Embryonic facial prominence (tissue), 1 donor: ENCODE data around the gene FPGS.
"Not testable (repeated sequence)": the region's sequence is repeated elsewhere in the genome, so short reads cannot be mapped to it uniquely, and the experiment has no call there.

Experiments
- DNase-seq: peaks from one replicate; pipeline ENCODE4 v3.0.0-alpha.2; 2016; ENCODE audit errors: extremely low spot score

FPGS gene

DNA sequence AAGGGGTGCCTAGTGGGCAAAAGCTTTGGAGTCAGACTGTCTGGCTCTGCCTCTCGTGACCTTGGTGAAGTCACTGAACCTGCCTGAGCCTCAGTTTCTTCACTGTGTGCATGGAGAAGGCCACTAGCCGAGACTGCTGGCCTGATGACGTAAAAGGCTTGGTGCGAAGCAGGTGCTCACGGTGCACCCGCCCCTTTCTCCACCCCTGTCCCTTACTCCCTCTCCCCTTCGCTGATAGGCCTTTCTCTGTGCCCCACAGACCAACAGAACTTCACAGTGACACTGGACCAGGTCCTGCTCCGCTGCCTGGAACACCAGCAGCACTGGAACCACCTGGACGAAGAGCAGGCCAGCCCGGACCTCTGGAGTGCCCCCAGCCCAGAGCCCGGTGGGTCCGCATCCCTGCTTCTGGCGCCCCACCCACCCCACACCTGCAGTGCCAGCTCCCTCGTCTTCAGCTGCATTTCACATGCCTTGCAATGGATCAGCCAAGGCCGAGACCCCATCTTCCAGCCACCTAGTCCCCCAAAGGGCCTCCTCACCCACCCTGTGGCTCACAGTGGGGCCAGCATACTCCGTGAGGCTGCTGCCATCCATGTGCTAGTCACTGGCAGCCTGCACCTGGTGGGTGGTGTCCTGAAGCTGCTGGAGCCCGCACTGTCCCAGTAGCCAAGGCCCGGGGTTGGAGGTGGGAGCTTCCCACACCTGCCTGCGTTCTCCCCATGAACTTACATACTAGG lies 10.4 kb downstream of the FPGS start:
- no peak for DNase-seq

DNA sequence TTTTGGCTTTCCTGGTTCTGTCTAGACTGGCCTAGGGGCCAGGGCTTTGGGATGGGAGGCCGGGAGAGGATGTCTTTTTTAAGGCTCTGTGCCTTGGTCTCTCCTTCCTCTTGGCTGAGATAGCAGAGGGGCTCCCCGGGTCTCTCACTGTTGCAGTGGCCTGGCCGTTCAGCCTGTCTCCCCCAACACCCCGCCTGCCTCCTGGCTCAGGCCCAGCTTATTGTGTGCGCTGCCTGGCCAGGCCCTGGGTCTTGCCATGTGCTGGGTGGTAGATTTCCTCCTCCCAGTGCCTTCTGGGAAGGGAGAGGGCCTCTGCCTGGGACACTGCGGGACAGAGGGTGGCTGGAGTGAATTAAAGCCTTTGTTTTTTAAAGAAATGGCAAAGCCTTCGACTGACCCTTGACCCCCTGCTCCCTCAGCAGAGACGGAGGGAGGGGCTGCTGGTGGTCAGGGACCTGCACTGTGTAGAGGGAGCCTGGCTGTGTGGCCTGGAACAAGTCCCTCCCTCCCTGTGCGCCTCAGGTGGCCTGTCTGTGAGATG lies 11.1 kb downstream of the FPGS start:
- no peak for DNase-seq

DNA sequence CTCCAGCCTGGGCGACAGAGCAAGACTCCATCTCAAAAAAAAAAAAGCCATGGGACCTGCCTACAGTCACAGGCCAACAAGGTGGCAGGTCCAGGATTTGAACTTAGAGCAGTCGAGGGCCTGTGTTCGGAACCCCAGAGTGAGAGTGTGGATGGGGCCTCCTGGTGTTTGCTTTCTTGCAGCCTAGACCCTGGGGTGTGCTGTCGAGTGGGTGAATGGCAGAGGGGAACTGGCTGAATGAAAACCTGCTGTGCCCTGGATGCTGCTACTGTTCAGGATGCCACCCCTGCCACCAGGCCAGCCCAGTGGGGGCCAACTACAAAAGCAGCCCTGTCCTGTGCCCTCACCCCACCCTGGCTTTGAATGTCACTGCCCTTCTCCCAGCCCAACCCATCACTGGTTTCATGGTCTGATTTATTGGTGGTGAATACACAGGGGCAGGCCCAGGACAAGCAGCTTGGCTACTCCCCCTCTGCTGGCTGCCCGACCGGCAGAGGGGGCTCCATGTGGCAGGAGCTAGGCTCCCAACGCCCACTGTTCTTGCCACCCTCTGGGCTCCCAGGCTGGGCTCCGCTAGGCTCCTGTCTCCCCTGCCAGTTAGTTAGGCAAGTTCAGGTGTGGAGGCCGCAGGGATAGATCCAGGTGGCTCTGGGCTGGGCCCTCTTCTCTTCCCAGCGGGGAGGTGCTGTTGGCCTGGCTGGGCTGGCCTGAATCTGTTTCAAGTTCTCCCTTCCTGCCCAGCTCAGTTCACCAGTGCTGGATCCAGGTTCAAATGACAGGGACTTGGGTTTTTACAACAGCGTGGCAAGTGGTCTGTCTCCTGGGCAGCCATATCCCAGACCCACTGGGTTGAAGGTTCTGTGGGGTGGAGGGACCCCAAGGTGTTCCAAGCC lies 12.2 kb downstream of the FPGS start:
- DNase-seq: no peak

DNA sequence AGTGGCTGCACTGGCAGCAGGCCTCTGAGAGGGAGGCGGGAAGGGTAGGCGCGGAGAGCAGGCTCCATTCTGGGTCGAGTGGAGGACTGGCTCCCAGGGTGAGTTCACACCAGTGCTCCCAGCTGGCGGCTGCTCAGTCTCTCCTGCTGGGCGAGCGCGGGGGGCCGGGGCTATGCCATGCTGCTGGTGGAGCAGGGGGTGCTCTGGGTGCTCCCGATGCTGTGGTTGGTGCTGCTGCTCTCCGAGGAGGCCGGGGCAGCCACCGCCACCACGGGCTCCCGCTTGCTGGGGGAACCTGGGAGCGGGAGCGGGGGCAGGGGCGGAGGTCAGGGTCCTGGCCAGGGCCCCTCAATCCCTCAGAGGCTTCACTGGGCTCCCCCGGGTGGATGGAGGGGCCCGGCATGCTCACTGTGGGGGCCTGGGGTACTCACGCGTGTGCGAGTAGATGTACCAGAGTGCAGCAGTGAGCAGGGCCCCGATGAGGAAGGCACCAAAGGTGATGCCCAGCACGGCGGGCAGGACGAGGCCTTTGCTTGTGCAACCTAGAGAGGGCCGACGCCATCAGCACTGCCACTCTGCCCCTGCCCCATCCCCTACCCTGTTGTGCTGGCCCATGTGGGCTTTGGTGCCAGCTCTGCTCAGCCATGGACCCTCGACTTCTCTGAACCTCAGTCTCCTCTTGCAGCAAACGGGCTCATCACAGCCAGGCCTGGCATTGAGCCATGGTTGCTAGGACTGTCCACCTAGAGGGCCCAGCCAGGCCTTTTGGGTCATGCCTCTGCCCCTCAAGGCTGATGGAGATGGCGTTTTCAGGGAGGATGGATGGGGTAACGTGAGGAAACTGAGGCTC lies 13.1 kb downstream of the FPGS start:
- DNase-seq: no peak

DNA sequence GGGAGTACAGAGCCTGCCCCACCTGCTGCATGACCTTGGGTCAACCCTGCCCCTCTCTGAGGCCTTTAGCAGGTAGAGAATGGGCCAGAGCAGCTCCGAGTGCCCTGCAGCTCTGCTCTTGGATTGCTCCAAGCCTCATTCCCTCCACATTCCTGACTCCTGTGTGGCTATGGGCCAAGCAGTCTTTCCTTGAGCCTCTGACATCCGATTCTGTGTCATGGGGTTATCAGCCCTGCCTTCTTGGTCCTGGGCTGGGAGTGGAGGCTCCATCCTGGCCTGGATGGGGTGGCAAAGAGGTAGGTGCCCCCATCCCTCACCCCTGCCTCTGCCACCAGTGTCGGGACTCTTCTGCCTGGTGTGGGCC lies 13.7 kb downstream of the FPGS start:
- DNase-seq: no peak

DNA sequence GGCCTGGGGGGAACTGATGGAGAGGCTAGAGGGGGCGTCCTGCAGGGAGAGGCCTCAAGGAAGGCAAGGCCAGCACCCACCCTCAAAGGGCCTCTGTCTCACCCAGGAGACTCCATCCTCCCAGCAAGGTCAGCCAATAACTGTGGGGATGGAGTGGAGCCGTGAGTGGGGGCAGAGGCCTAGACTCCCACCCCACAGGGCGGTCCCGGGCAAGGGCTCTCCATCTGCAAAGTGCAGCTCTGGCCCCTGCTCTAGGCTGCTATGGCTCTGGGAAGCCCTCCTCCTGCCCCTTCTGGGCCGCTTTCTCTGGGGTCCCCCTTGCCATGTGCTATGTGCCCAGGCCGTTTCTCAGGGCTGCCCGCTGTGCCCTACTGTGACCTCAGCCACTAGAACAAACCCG lies 14.0 kb downstream of the FPGS start:
- DNase-seq: no peak

DNA sequence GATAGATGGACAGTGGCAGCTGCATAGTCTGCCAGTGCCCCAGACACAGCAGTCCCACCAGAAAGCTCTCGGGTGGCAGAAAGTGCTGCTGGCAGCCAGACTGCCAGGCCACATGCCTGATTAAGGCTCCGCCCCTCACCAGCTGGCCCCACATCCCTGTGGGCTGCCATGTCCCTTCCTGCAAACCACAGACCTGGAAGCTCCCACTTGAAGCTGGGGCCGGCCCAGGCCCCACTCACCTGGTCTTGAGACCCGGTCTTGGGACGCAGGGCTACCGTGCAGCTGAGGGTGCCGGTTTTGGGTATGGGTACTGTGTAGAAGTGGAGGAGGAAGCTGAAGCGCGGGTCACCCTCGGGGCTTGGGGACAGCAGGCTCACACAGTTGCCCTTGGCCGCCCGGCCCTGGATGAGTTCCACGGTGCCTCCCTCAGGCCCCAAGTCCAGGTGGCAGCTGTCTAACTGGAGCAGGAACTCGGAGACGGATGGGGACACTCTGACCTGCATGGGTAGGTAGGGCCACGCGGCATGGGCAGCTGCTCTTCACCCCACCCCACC lies 15.3 kb downstream of the FPGS start:
- DNase-seq: no peak

DNA sequence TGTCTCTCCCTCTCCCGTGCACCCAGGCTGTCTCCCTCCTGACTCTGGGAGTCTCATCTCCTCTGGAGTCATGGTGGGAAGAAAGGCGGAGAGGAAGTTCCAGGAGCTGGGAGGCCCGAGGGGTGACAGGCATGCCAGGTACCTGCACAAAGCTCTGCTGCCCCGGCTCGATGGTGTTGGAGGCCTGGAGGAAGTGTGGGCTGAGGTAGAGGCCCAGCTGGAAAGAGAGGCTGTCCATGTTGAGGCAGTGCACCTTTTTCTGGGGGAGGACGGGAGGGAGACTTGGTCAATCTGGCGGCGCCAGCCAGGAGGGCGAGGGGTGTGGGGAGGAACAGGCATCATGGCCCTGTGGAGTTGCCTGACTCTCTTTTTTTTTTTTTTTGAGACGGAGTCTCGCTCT lies 15.9 kb downstream of the FPGS start:
- no peak for DNase-seq

DNA sequence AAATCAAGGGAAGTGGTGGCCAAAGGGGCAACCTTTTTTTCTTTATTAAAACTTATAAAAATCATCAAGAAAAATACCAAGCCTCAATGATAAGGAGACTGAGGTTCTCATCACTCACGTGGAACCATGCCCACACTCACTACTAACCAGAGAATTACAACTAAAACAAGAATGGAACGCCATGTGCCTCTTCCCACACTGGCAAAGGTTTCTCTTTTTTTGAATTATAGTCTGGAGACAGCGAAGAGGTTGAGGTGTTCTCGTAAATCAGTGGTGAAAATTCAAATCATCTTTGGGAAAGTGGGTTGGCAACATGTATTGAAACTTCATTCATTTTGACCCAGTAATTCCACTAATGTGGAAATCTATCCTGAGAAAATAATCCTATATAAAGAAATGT lies 19.4 kb downstream of the FPGS start:
- no peak for DNase-seq

DNA sequence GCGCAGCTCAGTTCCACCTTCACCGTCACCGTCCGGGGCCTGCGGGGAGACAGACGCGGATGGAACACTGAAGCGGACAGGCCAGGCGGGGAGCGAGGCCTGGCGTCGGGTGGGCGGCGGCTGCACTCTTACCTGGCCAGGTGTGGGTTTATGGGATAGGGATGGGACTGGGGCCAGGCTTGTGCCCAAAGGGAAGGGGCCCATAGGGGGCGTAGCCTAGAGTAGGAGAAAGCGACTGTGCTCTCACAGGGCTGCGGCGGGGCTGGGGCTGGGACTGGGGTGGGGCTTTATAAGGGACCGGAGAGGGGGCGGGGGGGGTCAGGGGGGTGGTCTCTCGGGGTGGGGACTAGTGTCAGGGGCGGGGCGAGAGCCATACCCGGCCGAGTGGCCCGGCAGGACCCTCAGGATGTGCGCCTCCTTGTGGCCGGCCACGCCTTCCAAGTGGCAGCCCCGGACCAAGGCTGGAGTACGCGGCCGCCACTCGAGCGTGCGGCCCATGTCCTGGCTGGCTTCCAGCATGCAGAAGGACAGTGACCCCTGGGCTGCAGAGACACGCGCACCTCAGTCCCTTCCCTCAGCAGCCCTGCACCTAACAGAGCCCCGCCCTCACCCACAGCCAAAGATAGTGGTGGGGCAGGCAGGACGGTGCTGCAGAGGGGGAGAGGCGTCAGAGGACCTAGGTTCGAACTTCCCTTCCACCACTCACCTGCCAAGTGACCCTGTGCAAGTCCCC lies 22.8 kb downstream of the FPGS start:
- DNase-seq: no peak

DNA sequence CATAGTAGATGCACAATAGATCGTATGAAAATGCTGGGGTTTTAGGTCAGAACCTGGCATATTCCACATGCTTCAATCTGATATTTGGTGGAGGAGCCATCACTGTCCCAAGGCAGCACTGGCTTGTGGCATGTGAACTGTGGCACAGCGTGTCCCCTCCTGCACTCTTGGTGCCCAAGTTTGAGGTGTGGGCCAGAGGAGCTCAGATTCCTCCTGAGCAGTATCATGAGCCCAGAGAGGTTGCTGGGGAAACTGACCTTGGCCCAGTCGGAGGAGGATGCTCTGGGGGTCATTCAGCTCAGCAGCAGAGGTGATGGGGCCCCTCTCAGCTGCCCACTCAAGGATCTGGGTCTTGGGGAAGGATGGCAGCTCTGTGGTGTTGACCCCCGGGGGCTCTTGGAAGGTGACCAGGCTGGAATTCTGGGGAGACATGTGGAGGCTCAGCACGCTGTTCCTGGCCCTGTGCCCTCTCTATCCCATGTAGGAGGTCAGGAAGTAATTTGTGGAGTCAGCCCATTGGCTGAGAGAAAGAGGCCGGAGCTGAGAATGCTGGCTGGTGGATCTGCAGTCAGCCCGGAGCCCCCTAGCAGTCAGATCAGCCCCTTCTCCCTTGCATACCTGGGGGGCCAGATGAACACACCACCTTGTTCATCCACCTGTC lies 23.7 kb downstream of the FPGS start:
- no peak for DNase-seq

DNA sequence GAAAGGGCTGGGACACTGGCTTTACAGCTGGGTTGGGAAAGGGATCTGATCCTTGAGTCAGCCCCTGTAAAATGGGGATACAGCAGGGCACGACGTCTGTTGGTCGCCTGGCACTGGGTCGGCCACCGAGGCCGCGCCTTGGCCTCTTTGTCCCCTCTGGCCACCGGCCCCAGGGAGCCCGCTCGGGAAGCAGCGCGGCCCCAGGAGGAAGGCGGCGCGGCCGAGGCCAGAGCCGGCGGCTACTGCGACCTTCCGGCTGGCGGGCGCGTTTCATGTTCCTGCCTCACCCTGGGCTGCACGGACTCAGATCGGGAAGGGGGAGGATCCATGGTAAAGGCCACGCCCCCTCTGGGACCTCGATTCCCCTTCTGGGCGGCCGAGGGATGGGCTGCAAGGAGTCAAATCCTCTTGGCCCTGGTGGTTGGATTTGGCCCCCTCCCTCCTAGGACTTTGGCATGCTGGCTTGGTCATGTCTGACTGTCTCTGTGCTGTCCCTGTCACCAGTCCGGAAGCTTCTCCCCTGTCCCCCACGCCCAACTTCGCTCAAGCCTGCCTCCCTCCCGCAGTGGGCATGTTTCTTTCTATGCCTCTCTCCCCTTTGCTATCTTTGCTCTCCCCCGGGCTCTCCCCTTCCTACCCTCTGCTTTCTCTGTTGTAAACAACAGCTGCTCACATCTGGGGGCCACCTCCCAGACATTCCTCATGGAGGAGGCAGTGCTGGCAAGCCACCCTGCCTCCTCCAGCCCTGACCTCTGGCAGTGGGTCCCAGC lies 25.8 kb downstream of the FPGS start:
- no peak for DNase-seq

DNA sequence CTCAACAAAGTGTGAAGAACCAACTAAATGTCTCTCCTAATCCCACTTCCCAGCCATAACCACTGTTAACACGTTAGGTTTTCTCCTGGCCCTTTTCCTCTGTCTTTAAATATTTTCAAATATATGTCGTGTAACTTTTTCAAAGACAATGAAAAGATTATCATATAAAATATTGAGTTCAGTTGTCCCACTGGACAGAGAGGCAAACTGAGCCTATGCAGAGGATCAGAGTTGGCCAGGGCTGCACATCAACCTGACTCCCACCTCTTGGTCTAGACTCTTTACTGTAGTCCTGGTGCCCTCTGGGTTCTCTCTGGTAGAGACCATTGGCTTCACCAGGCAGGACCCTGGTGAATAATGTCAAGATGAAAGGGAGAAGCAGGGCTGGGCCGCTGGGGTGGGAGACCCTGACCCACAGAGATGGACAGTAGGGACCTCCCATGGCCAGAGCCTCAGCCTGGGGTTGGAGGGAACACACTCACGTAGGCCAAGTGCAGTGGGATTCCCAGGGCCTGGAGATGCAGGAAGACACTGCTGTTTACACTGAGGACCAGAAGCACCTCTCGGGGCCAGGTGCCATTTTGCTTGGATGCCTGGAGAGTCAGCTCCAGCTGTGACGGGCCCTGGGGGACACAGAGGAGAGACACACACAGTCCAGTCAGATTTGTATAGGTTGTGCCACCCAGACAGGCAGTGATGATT lies 26.7 kb downstream of the FPGS start:
- no peak for DNase-seq

DNA sequence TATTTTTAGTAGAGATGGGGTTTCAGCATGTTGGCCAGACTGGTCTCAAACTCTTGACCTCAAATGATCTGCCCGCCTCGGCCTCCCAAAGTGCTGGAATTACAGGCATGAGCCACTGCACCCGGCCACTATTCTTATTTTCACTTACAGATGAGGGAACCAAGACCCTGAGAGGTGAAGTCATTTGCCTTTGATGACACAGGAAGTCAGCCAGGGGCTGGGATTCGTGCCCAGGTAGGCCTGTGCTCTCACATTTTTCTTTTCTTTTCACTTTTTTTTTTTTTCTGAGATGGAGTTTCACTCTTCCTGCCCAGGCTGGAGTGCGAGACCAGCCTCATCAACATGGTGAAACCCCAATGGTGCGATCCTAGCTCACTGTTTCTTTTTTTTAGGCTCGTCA lies 29.6 kb downstream of the FPGS start:
- no peak for DNase-seq

DNA sequence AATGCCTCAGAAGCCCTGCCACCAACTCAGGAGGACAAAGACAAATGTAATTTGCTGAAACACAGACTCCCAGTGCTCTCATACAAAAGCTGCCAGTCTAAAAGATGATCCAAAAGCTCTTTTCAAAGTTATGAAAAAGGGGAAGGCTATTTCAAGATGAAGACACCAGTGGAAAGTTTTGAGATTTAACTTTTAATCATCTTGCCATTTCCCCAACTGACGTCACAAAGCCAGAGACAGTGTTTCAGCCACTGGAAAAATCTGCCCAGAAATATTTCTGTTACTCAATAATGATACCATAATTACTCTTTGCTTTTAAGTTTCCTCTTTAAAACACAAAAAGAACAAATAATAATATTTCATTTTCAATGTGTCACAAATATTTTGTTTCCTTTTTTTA lies 30.9 kb downstream of the FPGS start:
- DNase-seq: no peak

DNA sequence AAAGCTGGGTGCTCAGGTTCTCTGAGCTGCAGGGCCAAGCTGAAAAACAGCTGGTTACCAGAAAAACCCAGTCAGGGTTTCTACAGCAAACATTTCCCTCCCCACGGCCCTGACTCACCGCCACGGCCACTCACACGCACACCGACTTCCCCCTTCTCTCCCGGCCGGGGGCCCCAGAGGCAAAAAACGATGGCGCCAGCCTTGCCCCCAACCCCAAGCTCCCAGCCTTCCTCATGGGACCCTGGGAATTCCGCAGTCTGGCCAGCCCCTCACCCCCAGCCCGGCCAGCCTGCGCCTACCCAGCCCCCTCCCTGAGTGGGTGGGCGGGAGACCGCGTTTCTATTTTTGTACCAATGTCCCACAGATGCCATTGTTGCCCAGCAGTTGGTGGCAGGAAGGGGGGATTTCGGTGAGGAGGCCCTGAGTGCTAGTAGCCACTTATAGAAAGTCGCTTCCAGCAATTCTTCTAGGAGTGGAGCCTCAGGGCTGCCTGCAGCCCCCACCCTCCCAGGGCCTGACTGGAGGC lies 33.4 kb downstream of the FPGS start:
- DNase-seq: no peak

DNA sequence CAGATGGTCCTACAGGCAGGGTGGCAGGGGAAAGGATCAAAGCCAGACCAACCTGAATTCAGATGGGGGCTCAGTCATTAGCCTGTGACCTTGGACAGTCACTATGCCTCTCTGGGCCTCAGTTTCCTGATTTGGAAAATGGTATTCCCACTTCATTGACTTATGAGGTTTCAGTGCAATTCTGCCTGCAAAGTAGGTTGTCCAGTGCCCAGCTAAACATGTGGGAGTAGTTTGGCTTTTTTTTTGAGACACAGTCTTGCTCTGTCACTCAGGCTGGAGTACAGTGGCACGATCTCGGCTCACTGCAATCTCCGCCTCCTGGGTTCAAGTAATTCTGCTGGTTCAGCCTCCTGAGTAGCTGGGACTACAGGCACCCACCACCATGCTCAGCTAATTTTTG lies 33.9 kb downstream of the FPGS start:
- DNase-seq: not testable (repeated sequence)

DNA sequence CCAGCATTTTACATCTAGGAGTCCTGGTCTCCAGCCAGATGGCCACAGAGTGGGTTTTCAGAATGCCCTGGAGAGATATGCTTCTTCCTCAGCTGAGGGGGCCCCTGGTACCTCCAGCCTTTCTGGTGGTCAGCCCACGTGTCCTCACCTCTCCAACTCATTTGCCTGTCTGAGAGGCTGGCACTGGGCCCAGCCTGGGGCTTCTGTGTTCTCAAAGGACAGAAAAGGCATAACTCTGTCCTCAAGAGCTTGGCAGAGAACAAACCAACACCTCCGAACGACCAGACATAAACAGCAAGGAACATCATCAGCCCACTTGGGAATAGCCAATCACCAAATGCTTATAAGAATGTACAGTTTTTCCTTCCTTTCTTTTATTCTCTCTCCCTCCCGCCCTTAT lies 34.7 kb downstream of the FPGS start:
- no peak for DNase-seq
